Panc1 (cell line): ENCODE measurements around the gene DCAF15. TPM values are rescaled to one million over a fixed set of nuclear protein-coding genes. Genes with fewer than 3 reads are reported as not detected.

Source experiments
- ATAC-seq: fragments of 200-7000 bp; cut with Tn5 transposase; 2 replicates; pipeline ENCODE4 v1.9.1; 2020; ENCODE audit warnings: mild to moderate bottlenecking, moderate library complexity
- BruUV-seq: library from RNA; stranded (reverse); fragments of 400-500 nt; replicated peaks from 2 replicates; lab custom pipeline; 2021; lab: Mats Ljungman, UMichigan
- CTCF ChIA-PET: fragments of 300-600 bp; sonication (Branson Sonifier 250); formaldehyde crosslinking; loops from one replicate; lab custom pipeline; 2022; ENCODE audit warnings: antibody characterized with exemption; lab: Charles Lee
- POLR2A ChIA-PET: fragments of 300-600 bp; sonication (Branson Sonifier 250); formaldehyde crosslinking; loops from one replicate; lab custom pipeline; 2022; ENCODE audit warnings: antibody characterized with exemption; lab: Charles Lee
- DNase-seq: peaks from one replicate; pipeline ENCODE4 v3.0.0-alpha.2; 2010; ENCODE audit warnings: low read depth, low spot score
- H3K27ac ChIP-seq: 2 replicates; pipeline ENCODE4 v1.5.1; 2011; ENCODE audit warnings: mild to moderate bottlenecking, low read length, inconsistent platforms
- H3K27me3 ChIP-seq: fragments of 200-500 bp; sonication (Bioruptor generic); 2 replicates; pipeline ENCODE4 v1.6.0; 2014; ENCODE audit warnings: low read length, inconsistent platforms; ENCODE audit not compliant: control insufficient read depth, insufficient read depth
- H3K36me3 ChIP-seq: fragments of 200-500 bp; sonication (Bioruptor generic); 2 replicates; pipeline ENCODE4 v1.5.1; 2014; ENCODE audit warnings: inconsistent platforms, mild to moderate bottlenecking, low read length, moderate library complexity; ENCODE audit not compliant: control insufficient read depth, insufficient read depth
- H3K4me1 ChIP-seq: 2 replicates; pipeline ENCODE4 v1.5.1; 2011; ENCODE audit warnings: inconsistent platforms, mild to moderate bottlenecking, low read length, moderate library complexity; ENCODE audit not compliant: control insufficient read depth, insufficient read depth
- H3K4me3 ChIP-seq, 2 experiments: 2 replicates each; pipeline ENCODE4 v1.5.1; 2011 to 2012; ENCODE audit warnings: low read depth in 2 of 2, low read length in 2 of 2, mild to moderate bottlenecking in 2 of 2, inconsistent platforms in 1 of 2, moderate library complexity in 1 of 2
- H3K9me3 ChIP-seq: fragments of 200-500 bp; sonication (Bioruptor generic); 2 replicates; pipeline ENCODE4 v1.5.1; 2014; ENCODE audit warnings: low read depth, mild to moderate bottlenecking, inconsistent platforms, low read length, moderate library complexity; ENCODE audit not compliant: control insufficient read depth, insufficient read depth
- POLR2AphosphoS5 ChIP-seq: IDR thresholded peaks from 2 replicates; pipeline ENCODE4 v1.6.1; 2012; ENCODE audit warnings: mild to moderate bottlenecking, low read depth, low read length, moderate library complexity
- REST ChIP-seq, 2 experiments: IDR thresholded peaks; 2 replicates each; pipeline ENCODE4 v1.6.1; 2011 to 2012; ENCODE audit warnings: low read depth in 2 of 2, control low read depth in 1 of 2, low read length in 1 of 2, mild to moderate bottlenecking in 1 of 2, moderate library complexity in 1 of 2; ENCODE audit not compliant: insufficient read depth in 1 of 2
- SIN3A ChIP-seq: IDR thresholded peaks from 2 replicates; pipeline ENCODE4 v1.6.1; 2012; ENCODE audit warnings: low read depth, mild to moderate bottlenecking, low read length, moderate library complexity, borderline replicate concordance; ENCODE audit not compliant: insufficient read depth
- TCF7L2 ChIP-seq: IDR thresholded peaks from 2 replicates; pipeline ENCODE4 v1.6.1; 2011; ENCODE audit warnings: mild to moderate bottlenecking, low read depth, low read length, inconsistent platforms
- in situ Hi-C: cut with HindIII; loops from 2 replicates; pipeline ENCODE4 v1.10.0; 2016; ENCODE audit warnings: low sequenced_read_pairs, low pct_unique_long_range_greater_than_20kb
- intact Hi-C: fragments of 100-400 bp; cut with micrococcal nuclease; formaldehyde crosslinking; loops from one replicate; pipeline ENCODE4 v1.10.0; 2022; ENCODE audit not compliant: unreplicated experiment
- total RNA-seq: library from RNA; stranded (reverse); gene quantifications from one replicate; pipeline ENCODE4 v1.2.1, GENCODE V29; 2021; ENCODE audit not compliant: unreplicated experiment
- TF ChIP-seq, protein P1 (sequence below): fragments of 450-650 bp; IDR thresholded peaks from 2 replicates; pipeline ENCODE4 v1.5.1; 2017; ENCODE audit warnings: mild to moderate bottlenecking

DCAF15 gene
- total RNA-seq, 1 experiment from 2014 or later: 38.8 TPM

GRCh38 chr19:13929956-13930355 lies 22.4 kb upstream of the DCAF15 start:
- POLR2A ChIA-PET: no interaction called here
- H3K9me3 ChIP-seq: no peaks in the 10 kb centered on the region
- no peak for TF ChIP-seq POLR2AphosphoS5
- TF ChIP-seq, protein P1, sequence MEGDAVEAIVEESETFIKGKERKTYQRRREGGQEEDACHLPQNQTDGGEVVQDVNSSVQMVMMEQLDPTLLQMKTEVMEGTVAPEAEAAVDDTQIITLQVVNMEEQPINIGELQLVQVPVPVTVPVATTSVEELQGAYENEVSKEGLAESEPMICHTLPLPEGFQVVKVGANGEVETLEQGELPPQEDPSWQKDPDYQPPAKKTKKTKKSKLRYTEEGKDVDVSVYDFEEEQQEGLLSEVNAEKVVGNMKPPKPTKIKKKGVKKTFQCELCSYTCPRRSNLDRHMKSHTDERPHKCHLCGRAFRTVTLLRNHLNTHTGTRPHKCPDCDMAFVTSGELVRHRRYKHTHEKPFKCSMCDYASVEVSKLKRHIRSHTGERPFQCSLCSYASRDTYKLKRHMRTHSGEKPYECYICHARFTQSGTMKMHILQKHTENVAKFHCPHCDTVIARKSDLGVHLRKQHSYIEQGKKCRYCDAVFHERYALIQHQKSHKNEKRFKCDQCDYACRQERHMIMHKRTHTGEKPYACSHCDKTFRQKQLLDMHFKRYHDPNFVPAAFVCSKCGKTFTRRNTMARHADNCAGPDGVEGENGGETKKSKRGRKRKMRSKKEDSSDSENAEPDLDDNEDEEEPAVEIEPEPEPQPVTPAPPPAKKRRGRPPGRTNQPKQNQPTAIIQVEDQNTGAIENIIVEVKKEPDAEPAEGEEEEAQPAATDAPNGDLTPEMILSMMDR: no peak
- TF ChIP-seq SIN3A: no peak
- TF ChIP-seq TCF7L2: no peak
- no peak for TF ChIP-seq REST (IDR thresholded peaks at IDR 0.05; ENCODE audit: insufficient read depth in 1 of 2, low read depth in 2 of 2, low read length in 1 of 2)

DNA sequence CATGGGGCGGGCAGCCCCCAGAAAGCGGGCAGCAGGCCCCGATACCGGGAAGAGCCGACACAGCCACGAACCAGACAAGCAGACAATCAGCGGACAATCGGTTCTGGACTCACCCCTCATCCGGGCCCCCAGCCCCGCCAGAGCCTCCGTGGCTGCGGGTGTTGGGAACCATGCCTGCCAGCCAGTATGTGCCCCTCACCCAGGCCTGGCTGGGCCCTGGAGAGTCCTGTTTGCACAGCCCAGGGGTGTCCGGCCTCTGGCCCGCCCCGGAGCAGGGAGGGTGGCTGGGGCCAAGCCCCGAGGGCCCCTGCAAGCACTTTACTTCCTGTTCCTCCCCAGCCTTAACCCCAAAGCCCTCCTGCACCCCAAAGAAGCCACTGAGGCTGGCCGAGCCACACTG lies 21.9 kb upstream of the DCAF15 start:
- H3K27ac ChIP-seq: no peak overlapping the region
- no peaks in the 10 kb centered on the region for H3K36me3 ChIP-seq
- TSS peak; percentile 67 for BruUV-seq
- no peaks in the 10 kb centered on the region for H3K4me1 ChIP-seq
- H3K4me3 ChIP-seq: no peak overlapping the region
- H3K27me3 ChIP-seq: no peaks in the 10 kb centered on the region
- POLR2A ChIA-PET: interaction anchor here (0.5 kb wide), 1 partner anchor 26 kb away, joined by 8 read pairs; no protein-coding TSS in a partner anchor
- TF ChIP-seq POLR2AphosphoS5 (no peak), TCF7L2 (no peak), REST (IDR thresholded peaks at IDR 0.05; ENCODE audit: insufficient read depth in 1 of 2, low read depth in 2 of 2, low read length in 1 of 2) (no peak), SIN3A (no peak)
- TF ChIP-seq, protein P1: no peak
- ATAC-seq: no peak
- H3K9me3 ChIP-seq: no peaks in the 10 kb centered on the region
- in situ Hi-C loops (no loop called here), intact Hi-C loops (no loop called here)
- CTCF ChIA-PET: no interaction called here
- DNase-seq: no peak

More at GRCh38 chr19:13929956-13930355, 22.4 kb upstream of the DCAF15 start:
- intact Hi-C loops: no loop called here
- DNase-seq (no peak), ATAC-seq (no peak)
- Histone ChIP-seq H3K36me3 (no peaks in the 10 kb centered on the region), H3K4me3 (no peak overlapping the region), H3K4me1 (no peaks in the 10 kb centered on the region), H3K27ac (no peak overlapping the region), H3K27me3 (no peaks in the 10 kb centered on the region)
- BruUV-seq: no TSS peak
- in situ Hi-C loops: no loop called here
- CTCF ChIA-PET: no interaction called here
